HCT116 (cell line): Measurements from ENCODE around the gene SHANK1. TPM values are rescaled to one million over a fixed set of nuclear protein-coding genes. Genes with fewer than 3 reads are reported as not detected.

Source experiments
- ATAC-seq: fragments of 200-7000 bp; cut with Tn5 transposase; 2 replicates; pipeline ENCODE4 v1.9.1; 2020; ENCODE audit warnings: mild to moderate bottlenecking, moderate library complexity
- BruUV-seq: library from RNA; stranded (reverse); fragments of 400-500 nt; replicated peaks from 2 replicates; lab custom pipeline; 2021; lab: Mats Ljungman, UMichigan
- CTCF ChIA-PET: fragments of 300-600 bp; sonication (Branson Sonifier 250); formaldehyde crosslinking; loops from one replicate; lab custom pipeline; 2021; ENCODE audit warnings: antibody characterized with exemption; lab: Charles Lee
- POLR2A ChIA-PET: fragments of 300-600, 350-600 bp; sonication (Branson Sonifier 250); formaldehyde crosslinking; loops from one replicate; lab custom pipeline; 2021; ENCODE audit warnings: antibody characterized with exemption; lab: Charles Lee
- RAD21 ChIA-PET, 2 experiments: fragments of 300-600 bp; sonication (Branson Sonifier 250); formaldehyde crosslinking; loops; one replicate each; lab custom pipeline; 2023; ENCODE audit warnings: low total read pairs in 2 of 2; ENCODE audit not compliant: uncharacterized antibody in 2 of 2, unreplicated experiment in 2 of 2, low non-redundant PET in 1 of 2; lab: Charles Lee
- DNase-seq: peaks from one replicate; pipeline ENCODE4 v3.0.0-alpha.2; 2010; ENCODE audit warnings: low read depth, low spot score
- H2AFZ ChIP-seq: fragments of 200-600 bp; shearing (Covaris generic), sonication (generic); 2 replicates; pipeline ENCODE4 v1.6.1; 2017; ENCODE audit warnings: low read depth, mixed run types, mixed read lengths, antibody characterized with exemption, low read length; ENCODE audit not compliant: poor library complexity, severe bottlenecking
- H3K27ac ChIP-seq: 2 replicates; pipeline ENCODE4 v1.5.1; 2012; ENCODE audit warnings: low read depth, low read length
- H3K27me3 ChIP-seq: fragments of 200-600 bp; sonication (generic); 2 replicates; pipeline ENCODE4 v1.6.1; 2016; ENCODE audit warnings: mixed run types, low read length, mixed read lengths; ENCODE audit not compliant: insufficient read depth
- H3K36me3 ChIP-seq, 2 experiments: fragments of 200-500 bp in 1 of 2; fragments of 200-600 bp in 1 of 2; sonication (Bioruptor generic) in 1 of 2; sonication (generic) in 1 of 2; 2 replicates each; pipeline versions ENCODE4 v1.5.1 to v1.6.1; 2014 to 2016; ENCODE audit warnings: low read length in 2 of 2, inconsistent platforms in 1 of 2, mixed read lengths in 1 of 2, mixed run types in 1 of 2; ENCODE audit not compliant: insufficient read depth in 2 of 2, control insufficient read depth in 1 of 2
- H3K4me1 ChIP-seq, 2 experiments: fragments of 200-600 bp in 1 of 2; sonication (generic) in 1 of 2; 2 replicates each; pipeline versions ENCODE4 v1.5.1 to v1.6.1; 2012 to 2017; ENCODE audit warnings: low read length in 2 of 2, inconsistent platforms in 1 of 2, mild to moderate bottlenecking in 1 of 2, mixed read lengths in 1 of 2, mixed run types in 1 of 2, moderate library complexity in 1 of 2; ENCODE audit not compliant: insufficient read depth in 2 of 2, control insufficient read depth in 1 of 2
- H3K4me2 ChIP-seq: fragments of 200-600 bp; sonication (generic); 2 replicates; pipeline ENCODE4 v1.6.1; 2017; ENCODE audit warnings: mixed run types, low read length, mixed read lengths
- H3K4me3 ChIP-seq, 2 experiments: fragments of 200-600 bp in 1 of 2; sonication (generic) in 1 of 2; replicated peaks in 1 of 2; 2 replicates each; pipeline ENCODE4 v1.5.1; 2011 to 2016; ENCODE audit warnings: low read length in 2 of 2, control low read depth in 1 of 2, low read depth in 1 of 2, mild to moderate bottlenecking in 1 of 2, mixed read lengths in 1 of 2, mixed run types in 1 of 2
- H3K79me2 ChIP-seq: fragments of 200-600 bp; sonication (generic); 2 replicates; pipeline ENCODE4 v1.6.1; 2017; ENCODE audit warnings: mild to moderate bottlenecking, mixed run types, low read length, moderate library complexity, mixed read lengths; ENCODE audit not compliant: insufficient read depth
- H3K9ac ChIP-seq: fragments of 200-600 bp; sonication (generic); 2 replicates; pipeline ENCODE4 v1.6.1; 2016; ENCODE audit warnings: low read length, mixed read lengths
- H3K9me2 ChIP-seq: fragments of 200-600 bp; sonication (generic), shearing (Covaris generic); 2 replicates; pipeline ENCODE4 v1.6.1; 2017; ENCODE audit warnings: mixed run types, mild to moderate bottlenecking, moderate library complexity; ENCODE audit not compliant: insufficient read depth
- H3K9me3 ChIP-seq, 2 experiments: fragments of 200-500 bp in 1 of 2; fragments of 200-600 bp in 1 of 2; sonication (Bioruptor generic) in 1 of 2; sonication (generic) in 1 of 2; 2 replicates each; pipeline ENCODE4 v1.6.1; 2014 to 2017; ENCODE audit warnings: low read length in 2 of 2, mixed read lengths in 2 of 2, inconsistent platforms in 1 of 2, low read depth in 1 of 2, mild to moderate bottlenecking in 1 of 2, mixed run types in 1 of 2, moderate library complexity in 1 of 2; ENCODE audit not compliant: control insufficient read depth in 1 of 2, insufficient read depth in 1 of 2
- H4K20me1 ChIP-seq: fragments of 200-600 bp; sonication (generic), shearing (Covaris generic); 2 replicates; pipeline ENCODE4 v1.6.1; 2017; ENCODE audit warnings: mixed run types, mild to moderate bottlenecking, moderate library complexity; ENCODE audit not compliant: insufficient read depth
- CTCF ChIP-seq, 3 experiments: fragments of 200-600 bp in 1 of 3; sonication (generic) in 1 of 3; IDR thresholded peaks in 2 of 3; conservative IDR thresholded peaks in 1 of 3; 2 replicates each; pipeline ENCODE4 v1.5.1; 2012 to 2017; ENCODE audit warnings: low read depth in 2 of 3, low read length in 2 of 3, antibody characterized with exemption in 1 of 3, borderline replicate concordance in 1 of 3, control low read depth in 1 of 3, mild to moderate bottlenecking in 1 of 3, mixed read lengths in 1 of 3, mixed run types in 1 of 3, moderate library complexity in 1 of 3; ENCODE audit not compliant: insufficient read depth in 1 of 3
- EZH2 ChIP-seq: fragments of 200-600 bp; sonication (generic); IDR thresholded peaks from 2 replicates; pipeline ENCODE4 v1.6.1; 2017; ENCODE audit warnings: antibody characterized with exemption, mixed run types
- FOSL1 ChIP-seq: IDR thresholded peaks from 2 replicates; pipeline ENCODE4 v1.6.1; 2012; ENCODE audit warnings: low read depth
- JUND ChIP-seq: IDR thresholded peaks from 2 replicates; pipeline ENCODE4 v1.6.1; 2012
- POLR2AphosphoS5 ChIP-seq: IDR thresholded peaks from 2 replicates; pipeline ENCODE4 v1.6.1; 2011; ENCODE audit warnings: mild to moderate bottlenecking, low read depth, low read length, moderate library complexity
- RAD21 ChIP-seq: IDR thresholded peaks from 2 replicates; pipeline ENCODE4 v1.6.1; 2012; ENCODE audit warnings: low read depth, mild to moderate bottlenecking
- TCF7L2 ChIP-seq: IDR thresholded peaks from 2 replicates; pipeline ENCODE4 v1.7.0; 2011; ENCODE audit warnings: borderline replicate concordance, inconsistent platforms; ENCODE audit not compliant: insufficient read depth, insufficient read length; ENCODE audit errors: extremely low read depth
- ZBTB33 ChIP-seq: IDR thresholded peaks from 2 replicates; pipeline ENCODE4 v1.6.1; 2011; ENCODE audit warnings: mild to moderate bottlenecking, low read length, moderate library complexity; ENCODE audit not compliant: insufficient replicate concordance; ENCODE audit errors: extremely low read depth
- ZNF274 ChIP-seq: fragments of 200-500 bp; sonication (Bioruptor generic); IDR thresholded peaks from 2 replicates; pipeline ENCODE4 v1.6.1; 2014; ENCODE audit warnings: mild to moderate bottlenecking, low read depth, low read length, inconsistent platforms
- intact Hi-C: fragments of 100-400 bp; cut with micrococcal nuclease; formaldehyde crosslinking; loops from 2 replicates; pipeline ENCODE4 v1.10.0; 2022
- total RNA-seq: library from RNA; stranded (reverse); gene quantifications from one replicate; pipeline ENCODE4 v1.2.1, GENCODE V29; 2021; ENCODE audit not compliant: unreplicated experiment

SHANK1 gene
- total RNA-seq, 1 experiment from 2014 or later: 3.0 TPM

GRCh38 chr19:50720921-50721381 is 1.3 kb upstream of the SHANK1 start:
- CTCF ChIA-PET: interaction anchor here (0.9 to 1.0 kb wide), 2 partner anchors 17 to 63 kb away, joined by 3 to 4 read pairs; no protein-coding TSS in a partner anchor
- BruUV-seq: no TSS peak
- no peak overlapping the region for H3K9ac ChIP-seq
- peaks cover 8% of the 10 kb centered on the region for H3K79me2 ChIP-seq
- no peak for DNase-seq
- H3K36me3 ChIP-seq: no peaks in the 10 kb centered on the region
- no peak for ATAC-seq
- no peak overlapping the region for H3K4me2 ChIP-seq
- H3K27ac ChIP-seq: no peak overlapping the region
- H3K9me3 ChIP-seq: no peaks in the 10 kb centered on the region
- no peaks in the 10 kb centered on the region for H4K20me1 ChIP-seq
- peaks cover 14 to 46% of the 10 kb centered on the region in 2 experiments; a peak in 3 of 4 replicates for H3K4me1 ChIP-seq
- H3K27me3 ChIP-seq: no peaks in the 10 kb centered on the region
- H3K9me2 ChIP-seq: no peaks in the 10 kb centered on the region
- RAD21 ChIA-PET: no interaction called here
- no peak overlapping the region for H3K4me3 ChIP-seq
- intact Hi-C loops: loop anchor here (5.0 kb wide), 1 partner anchor 61 kb away; no protein-coding TSS in a partner anchor
- TF ChIP-seq FOSL1 (no peak), POLR2AphosphoS5 (no peak), ZBTB33 (no peak), EZH2 (no peak), ZNF274 (no peak), RAD21 (no peak), CTCF (IDR thresholded peaks at IDR 0.05 in 2 of 3, conservative IDR thresholded peaks at IDR 0.05 in 1 of 3; ENCODE audit: borderline replicate concordance in 1 of 3, insufficient read depth in 1 of 3, low read depth in 2 of 3, low read length in 2 of 3) (0 out of 6 replicates have a peak, but pooled peaks of 1 of the 3 experiments have one; percentile 16), JUND (no peak), TCF7L2 (no peak)
- no peak overlapping the region for H2AFZ ChIP-seq
- POLR2A ChIA-PET: no interaction called here
